ENCODE measurements around the gene CYP4F8.
"Not testable (repeated sequence)": the region's sequence is repeated elsewhere in the genome, so short reads cannot be mapped to it uniquely, and the experiment has no call there.

The CYP4F8 gene

DNA sequence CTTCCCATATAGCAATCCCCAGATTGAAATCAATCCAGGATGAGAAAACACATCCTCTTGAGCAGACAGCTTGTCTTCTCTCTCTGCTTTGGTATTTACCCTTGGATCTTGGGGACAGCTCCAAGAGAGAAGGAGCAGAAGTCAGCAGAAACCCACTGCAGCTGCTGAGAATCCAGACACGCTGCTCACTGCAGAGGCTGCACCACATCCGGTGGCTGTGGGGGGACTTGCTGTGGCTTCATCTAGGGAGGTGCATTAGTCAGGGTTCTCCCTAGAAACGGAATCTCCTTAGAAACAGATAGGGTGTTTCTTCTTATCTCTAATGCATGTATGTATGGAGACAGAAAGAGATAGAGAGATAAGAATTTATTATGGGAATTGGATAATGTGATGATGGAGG lies 60.5 kb downstream of the CYP4F8 start:
- Mint-ChIP-seq H3K4me3 (no peak overlapping the region), H3K36me3 (ENCODE audit: low read depth) (no peaks in the 10 kb centered on the region), H3K27ac (no peak overlapping the region)

DNA sequence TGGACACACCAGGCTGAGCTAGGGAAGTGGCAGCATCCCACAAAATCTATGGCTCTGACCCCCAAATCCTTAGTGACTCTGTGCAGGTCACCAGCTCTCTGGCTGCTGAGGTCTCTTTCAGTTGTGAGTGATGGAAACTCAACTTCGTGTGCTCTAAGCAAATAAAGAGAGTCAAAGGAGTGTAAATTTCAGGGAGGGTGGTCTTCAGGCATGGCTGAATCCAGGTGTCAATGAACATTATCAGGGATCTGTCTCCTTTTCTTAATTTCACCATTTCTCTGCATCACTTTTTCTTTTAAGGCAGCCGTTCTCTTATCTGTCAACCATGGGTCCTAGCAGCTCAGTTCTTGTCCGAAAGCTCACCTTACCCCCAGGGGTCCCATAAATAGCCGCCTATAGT lies 64.1 kb downstream of the CYP4F8 start:
- H3K36me3 Mint-ChIP-seq (ENCODE audit: low read depth) = no peaks in the 10 kb centered on the region
- H3K4me3 Mint-ChIP-seq = no peak overlapping the region
- H3K27me3 Mint-ChIP-seq (ENCODE audit: low read depth) = no peaks in the 10 kb centered on the region
- no peak overlapping the region for H3K27ac Mint-ChIP-seq
- H3K4me1 Mint-ChIP-seq (ENCODE audit: low read depth) = no peaks in the 10 kb centered on the region
- peaks cover 14% of the 10 kb centered on the region for H3K9me3 Mint-ChIP-seq

More for the DNA sequence above, 60.5 kb downstream of the CYP4F8 start:
- Mint-ChIP-seq H3K4me1 (ENCODE audit: low read depth) (no peaks in the 10 kb centered on the region), H3K27me3 (ENCODE audit: low read depth) (no peaks in the 10 kb centered on the region), H3K9me3 (peaks cover 14% of the 10 kb centered on the region)

DNA sequence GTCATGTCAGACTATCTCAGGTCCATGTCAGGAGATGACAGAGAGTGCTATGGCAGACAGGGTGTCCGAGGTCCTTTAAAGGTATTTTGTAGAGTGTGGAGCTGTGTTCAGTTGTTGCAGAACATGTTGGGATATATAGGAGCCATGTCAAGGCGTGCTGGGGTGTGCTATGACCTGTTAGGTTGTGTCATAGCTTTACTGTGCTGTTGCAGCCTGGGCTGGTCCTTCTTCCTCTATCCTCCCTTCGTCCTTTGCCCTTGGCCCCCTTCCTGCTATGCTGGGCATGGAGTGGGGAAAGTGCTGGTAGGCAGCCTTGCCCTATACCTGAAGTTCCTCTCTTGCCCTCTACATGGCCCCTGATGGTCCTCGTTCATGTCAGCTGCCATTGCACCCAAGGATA lies 64.8 kb downstream of the CYP4F8 start:
- H3K9me3 Mint-ChIP-seq = peaks cover 14% of the 10 kb centered on the region
- H3K27me3 Mint-ChIP-seq (ENCODE audit: low read depth); H3K4me1 Mint-ChIP-seq (ENCODE audit: low read depth); H3K27ac Mint-ChIP-seq; H3K36me3 Mint-ChIP-seq (ENCODE audit: low read depth); H3K4me3 Mint-ChIP-seq: not testable (repeated sequence)
